K562 treated with DMSO at 1 percent for 24 hours (cell line): ENCODE measurements around the gene LIN37. TPM values are rescaled to one million over a fixed set of nuclear protein-coding genes. Genes with fewer than 3 reads are reported as not detected.

Source experiments
- total RNA-seq: library from RNA; unstranded; fragments of 300-600 nt; gene quantifications from 2 replicates; pipeline ENCODE4 v1.2.3, GENCODE V29; 2022; ENCODE audit warnings: low read depth; ENCODE audit not compliant: insufficient read depth

Gene LIN37, protein sequence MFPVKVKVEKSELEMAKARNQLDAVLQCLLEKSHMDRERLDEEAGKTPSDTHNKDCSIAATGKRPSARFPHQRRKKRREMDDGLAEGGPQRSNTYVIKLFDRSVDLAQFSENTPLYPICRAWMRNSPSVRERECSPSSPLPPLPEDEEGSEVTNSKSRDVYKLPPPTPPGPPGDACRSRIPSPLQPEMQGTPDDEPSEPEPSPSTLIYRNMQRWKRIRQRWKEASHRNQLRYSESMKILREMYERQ
- total RNA-seq, result 22.5 and 26.8 TPM in 2 replicates

DNA sequence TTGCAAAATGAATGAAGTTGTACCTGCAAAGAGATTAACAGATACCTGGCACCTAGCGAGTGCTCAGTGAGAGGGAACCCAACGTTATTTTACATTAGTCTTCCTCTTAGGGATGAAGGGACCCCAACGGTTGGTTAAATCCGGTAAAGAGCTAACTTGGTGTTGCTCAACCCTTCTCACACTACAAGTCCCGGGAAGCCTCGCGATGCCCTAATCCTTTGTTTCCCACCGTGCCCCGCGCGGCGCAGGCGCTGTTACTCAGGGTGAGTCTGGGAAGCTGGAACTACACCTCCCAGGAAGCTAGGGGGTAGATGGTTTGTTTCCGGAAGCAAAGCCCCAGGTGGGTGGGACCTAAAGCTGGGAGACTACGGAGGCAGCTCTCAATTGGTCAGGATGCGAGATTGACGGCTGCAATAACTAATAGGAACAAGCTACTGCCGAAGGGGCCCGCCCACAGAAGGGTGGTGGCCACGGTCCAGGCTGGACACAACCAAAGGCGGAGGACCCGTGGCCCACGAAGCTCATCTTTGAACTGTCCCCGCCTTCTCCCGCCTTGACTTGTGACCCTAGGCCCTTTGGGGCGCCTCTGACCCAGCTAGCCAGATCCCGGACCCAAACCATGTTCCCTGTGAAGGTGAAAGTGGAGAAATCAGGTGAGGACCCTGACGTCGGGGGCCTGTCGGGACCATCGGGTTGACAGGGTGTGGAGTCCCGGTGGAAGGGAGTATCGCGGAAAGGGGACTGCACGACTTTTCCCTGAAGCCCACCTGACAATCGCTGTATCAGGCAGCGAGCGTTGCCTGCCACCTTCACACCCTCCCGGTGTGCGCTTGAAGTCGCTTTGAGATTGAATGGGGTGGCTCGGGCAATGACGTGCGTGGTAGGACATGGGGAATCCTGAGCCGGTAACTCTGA, at the start of gene LIN37:
Gene LIN37, plus strand, starts transcription at position 471 of the 915 bp plus-strand sequence. Its CDS starts 149 bp downstream, at position 620.

DNA sequence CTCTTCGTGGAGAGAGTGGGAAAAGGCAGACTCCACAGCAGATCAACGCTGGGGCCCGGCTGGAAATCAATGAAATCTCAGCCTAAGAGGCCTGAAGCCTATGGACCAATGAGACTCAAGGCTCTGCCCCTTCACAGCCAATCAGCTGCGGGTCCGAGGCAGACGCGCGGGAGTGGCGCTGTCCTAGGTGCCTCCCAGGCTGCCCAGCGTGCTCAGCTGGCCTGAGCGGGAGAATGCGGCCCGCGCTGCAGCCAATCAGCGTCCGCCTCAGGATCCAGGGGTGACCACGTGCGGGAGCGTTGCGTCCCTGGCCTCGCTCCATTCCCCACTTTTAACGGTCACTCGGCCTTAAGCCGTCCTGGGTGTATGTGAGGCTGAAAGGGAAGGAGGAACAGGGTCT, 44.2 kb upstream of the LIN37 start, which contains the start of gene ZBTB32:
Gene ZBTB32, plus strand, starts transcription at position 341 of the 400 bp plus-strand sequence. CDS start 10,069 bp downstream, outside the sequence.

DNA sequence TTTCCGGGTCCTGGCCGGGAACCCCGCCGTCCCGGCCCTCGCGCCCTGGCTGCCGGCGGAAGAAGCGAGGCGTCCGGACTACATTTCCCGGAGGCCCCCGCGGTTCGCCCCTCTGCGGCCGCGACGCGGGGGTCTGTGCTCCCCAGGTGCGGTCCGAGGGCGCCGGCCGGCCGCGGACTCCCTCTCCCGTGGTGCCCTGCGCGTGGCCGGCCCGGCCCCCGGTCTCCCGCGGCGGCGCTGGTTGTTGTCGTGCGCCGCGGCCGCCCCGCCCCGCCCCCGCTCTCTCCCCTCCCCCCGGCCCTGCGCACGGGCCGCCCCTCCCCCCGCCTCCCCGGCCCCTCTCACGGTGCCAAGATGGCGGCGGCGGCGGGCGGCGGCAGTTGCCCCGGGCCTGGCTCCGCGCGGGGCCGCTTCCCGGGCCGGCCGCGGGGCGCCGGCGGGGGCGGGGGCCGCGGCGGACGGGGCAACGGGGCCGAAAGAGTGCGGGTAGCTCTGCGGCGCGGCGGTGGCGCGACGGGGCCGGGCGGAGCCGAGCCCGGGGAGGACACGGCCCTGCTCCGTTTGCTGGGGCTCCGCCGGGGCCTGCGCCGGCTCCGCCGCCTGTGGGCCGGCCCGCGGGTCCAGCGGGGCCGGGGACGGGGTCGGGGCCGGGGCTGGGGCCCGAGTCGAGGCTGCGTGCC, 30.6 kb upstream of the LIN37 start, which contains the start of gene KMT2B:
Gene KMT2B, plus strand, starts transcription at position 339 of the 680 bp plus-strand sequence. Its CDS starts 16 bp downstream, at position 355.

DNA sequence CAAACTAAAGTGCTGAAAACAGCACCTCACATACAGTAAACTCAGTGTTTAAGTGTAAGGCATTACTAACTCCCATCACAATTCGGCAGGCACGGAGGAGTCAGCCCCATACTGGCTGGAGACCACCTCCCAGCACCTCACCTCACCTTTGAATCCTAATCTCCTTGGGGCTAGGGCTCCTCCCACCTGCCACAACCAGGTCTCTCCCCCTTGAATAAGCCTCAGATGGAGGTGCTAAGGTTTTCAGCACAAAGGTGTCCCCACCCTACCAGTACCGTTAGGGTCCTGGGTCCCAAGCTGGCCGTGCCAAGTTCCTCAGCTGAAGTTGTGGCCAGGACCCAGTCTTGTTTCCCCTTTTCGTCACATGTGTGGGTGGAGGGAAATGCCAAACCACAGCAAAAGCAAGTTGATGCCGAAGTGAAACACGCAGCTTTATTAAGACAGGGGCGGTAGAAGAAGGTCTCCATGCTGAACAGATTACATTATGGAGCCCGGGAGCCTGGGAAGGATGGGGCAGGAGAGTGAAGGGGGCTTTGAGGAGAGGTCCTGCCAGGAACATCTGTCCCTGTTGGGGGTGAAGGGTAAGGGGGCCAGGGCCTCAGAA, 6.2 kb upstream of the LIN37 start, which contains the start of gene IGFLR1:
Gene IGFLR1, minus strand, starts transcription at position 332 of the 604 bp plus-strand sequence. CDS start 1,272 bp downstream, outside the sequence.

DNA sequence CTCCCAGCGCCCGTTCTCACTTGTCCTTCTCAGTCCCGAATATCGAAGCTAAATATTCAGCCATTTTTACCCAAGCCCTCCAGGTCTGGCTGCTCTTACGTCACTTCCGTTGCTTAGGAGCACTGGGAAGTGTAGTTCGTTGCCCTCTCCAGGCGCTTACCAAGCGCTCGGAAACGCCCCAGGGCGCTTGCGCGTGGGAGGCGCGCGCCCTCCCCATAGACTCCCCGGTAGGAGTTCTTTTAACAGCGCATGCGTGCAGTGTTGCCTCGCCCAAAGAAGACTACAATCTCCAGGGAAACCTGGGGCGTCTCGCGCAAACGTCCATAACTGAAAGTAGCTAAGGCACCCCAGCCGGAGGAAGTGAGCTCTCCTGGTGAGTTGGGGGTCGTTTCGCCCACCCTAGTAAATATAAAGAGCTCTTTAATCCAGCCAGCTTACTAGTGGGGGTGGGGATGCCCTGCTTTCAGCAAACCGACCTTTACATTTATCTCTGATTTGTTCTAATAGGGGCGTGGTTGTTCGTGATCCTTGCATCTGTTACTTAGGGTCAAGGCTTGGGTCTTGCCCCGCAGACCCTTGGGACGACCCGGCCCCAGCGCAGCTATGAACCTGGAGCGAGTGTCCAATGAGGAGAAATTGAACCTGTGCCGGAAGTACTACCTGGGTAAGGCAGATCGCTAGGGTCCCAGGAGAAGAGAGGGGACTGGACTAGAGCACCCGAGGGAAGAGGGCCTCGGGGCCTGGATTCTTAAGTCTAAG, 2.9 kb upstream of the LIN37 start, which contains the start of the genes PSENEN and U2AF1L4:
Gene PSENEN, plus strand, starts transcription at position 324 of the 759 bp plus-strand sequence. Its CDS starts 280 bp downstream, at position 604.
Gene U2AF1L4, minus strand, starts transcription at position 91 of the 759 bp plus-strand sequence. Its CDS starts 27 bp downstream, at position 64.

DNA sequence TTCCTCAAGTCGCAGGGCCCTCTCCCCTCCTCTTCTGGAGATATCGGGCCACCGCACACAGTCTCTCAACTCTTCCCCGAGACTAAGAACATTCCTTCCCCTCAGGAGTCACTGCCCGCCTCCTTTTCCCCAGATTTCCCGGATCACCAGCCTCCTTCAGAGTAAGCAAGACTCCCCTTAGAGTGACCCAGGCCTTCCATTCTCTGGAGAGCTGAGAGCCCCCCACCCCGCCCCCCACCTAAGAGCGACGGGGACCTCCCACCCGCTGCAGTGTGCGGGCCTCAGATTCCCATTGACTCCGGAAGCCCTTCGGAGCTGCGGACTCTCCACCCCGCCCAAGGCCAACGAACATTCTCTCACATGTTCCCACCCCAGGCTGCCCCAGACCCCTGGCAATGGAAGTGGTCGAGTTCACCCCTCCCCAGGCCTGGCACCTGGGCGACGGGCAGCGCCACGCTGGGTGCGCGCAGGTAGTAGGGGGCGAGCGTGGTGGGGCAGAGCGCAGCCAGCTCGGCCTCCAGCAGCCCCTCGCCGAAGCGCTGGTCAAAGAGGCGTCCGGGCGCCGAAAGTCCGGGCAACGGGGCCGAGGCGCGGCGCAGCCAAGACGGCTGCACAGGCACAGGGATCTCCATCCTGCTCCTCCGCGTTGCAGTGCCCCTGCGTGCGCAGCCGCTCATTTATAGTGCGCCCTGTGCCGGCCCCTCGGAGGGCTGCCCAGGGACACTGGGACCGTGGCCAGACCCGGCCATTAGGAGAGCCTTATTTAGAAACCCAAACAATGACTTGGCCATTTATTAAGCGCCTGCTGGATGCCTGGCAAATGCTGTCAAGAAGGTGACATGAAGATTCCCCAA, 8.2 kb downstream of the LIN37 start, which contains the start of gene HSPB6:
Gene HSPB6, minus strand, starts transcription at position 653 of the 854 bp plus-strand sequence. Its CDS starts 21 bp downstream, at position 632.

DNA sequence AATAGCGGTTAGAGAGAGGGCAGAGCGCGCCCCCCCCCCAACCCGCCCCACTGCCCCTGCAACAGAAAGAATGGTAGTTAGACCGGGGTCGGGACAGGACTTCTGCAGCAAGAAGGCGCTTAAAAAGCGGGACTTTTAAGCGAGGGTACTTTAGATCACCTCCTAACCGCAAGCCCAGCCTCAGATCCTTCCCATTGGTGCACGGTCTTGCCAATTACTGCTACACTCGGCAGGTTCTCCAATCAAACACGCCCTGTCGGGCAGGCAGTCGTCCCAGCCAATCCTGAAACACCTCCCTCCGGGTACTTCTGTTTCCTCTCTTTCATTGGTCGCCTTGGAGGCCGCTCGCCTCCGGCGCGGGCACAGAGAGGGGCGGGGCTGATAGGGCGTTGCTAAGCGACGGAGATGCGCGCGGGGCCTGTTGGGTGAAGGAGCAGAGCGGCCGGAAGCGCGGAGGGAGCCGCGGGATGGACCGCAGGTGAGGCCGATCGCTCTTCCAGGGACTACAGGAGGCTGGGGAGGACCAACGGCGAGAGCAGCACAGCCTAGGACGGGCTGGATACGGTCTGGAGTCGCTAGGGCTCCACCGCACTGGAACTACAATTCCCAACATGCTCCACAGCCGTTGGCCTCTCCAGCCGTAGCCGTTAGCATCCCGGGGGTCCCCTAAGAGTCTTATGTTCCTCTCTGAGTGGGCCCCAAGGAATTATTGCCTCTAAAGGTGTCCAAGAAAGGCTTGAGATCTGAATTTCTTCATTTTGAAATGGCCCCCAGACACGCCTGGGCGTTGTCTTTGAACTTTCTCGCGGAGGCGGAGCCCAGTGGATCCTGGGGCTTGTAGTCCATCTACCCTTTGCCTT, 9.6 kb downstream of the LIN37 start, which contains the start of gene PROSER3:
Gene PROSER3, plus strand, starts transcription at position 428 of the 860 bp plus-strand sequence. Its CDS starts 40 bp downstream, at position 468.

DNA sequence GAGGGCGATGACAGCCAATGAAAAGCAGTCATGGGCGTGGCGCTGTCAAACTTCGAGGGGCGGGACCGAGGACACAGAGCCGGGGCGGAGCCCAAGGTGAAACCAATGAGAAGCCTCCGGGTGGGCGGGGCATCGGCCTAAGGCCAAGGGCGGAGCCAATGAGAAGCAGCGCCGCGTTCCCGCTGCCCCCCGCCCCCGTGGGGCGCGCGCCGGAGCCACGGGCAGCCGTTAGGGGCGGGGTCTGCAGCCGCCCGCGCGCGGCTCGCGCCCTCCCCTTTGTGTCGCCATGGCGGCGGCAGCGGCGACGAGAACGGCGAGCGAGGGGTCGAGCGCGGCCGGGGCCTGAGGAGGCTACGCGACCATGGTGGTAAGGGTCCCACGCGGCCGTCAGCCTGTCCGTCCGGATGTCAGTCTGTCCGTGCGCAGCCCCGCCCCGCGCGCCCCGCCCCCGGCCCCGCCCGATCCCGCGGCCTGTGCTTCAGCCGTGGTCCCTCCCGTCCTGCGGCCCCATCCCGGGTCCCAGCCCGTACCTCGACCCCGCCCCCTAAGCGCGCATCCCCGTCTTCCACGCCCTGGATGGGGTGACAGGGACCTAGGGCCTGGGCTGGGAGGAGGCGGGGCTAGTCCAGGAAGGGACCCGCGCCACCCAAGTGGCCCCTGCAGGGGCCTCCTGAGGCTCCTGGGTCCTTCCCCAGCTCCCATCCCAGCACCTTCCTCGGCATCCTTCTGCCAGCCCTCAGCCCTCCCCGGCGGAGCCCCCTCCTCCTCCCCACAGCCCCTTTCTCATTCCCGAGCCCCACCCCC, 27.1 kb downstream of the LIN37 start, which contains the start of gene ARHGAP33:
Gene ARHGAP33, plus strand, starts transcription at position 267 of the 804 bp plus-strand sequence. Its CDS starts 95 bp downstream, at position 362.

Other genes starting within 250 kb of the LIN37 start
- gene DMKN, start 234.9 kb upstream of the LIN37 start, total RNA-seq, result not detected in 2 replicates
- gene SBSN, start 220.3 kb upstream of the LIN37 start, total RNA-seq, result not detected in 2 replicates
- gene GAPDHS, start 215.1 kb upstream of the LIN37 start, total RNA-seq, result not detected in 2 replicates
- gene TMEM147, start 202.9 kb upstream of the LIN37 start, total RNA-seq, result 125 and 126 TPM in 2 replicates
- gene ATP4A, start 184.9 kb upstream of the LIN37 start, total RNA-seq, result not detected in 2 replicates
- not detected in 2 replicates for gene PMIS2, start 162.4 kb upstream of the LIN37 start, total RNA-seq
- gene HAUS5, start 135.8 kb upstream of the LIN37 start, total RNA-seq, result 34.2 and 36.5 TPM in 2 replicates
- 282 and 289 TPM in 2 replicates for gene RBM42, start 119.5 kb upstream of the LIN37 start, total RNA-seq
- gene ETV2, start 106.8 kb upstream of the LIN37 start, total RNA-seq, result 0.63 and 2.9 TPM in 2 replicates
- 1,088 and 1,092 TPM in 2 replicates for gene COX6B1, start 100.3 kb upstream of the LIN37 start, total RNA-seq
- gene UPK1A, start 82.1 kb upstream of the LIN37 start, total RNA-seq, result not detected in 2 replicates
- not detected in 2 replicates for gene ZBTB32, start 44.0 kb upstream of the LIN37 start, total RNA-seq
- gene KMT2B, start 30.6 kb upstream of the LIN37 start, total RNA-seq, result 29.9 and 30.6 TPM in 2 replicates
- 11.4 and 13.6 TPM in 2 replicates for gene IGFLR1, start 6.1 kb upstream of the LIN37 start, total RNA-seq
- gene U2AF1L4, start 3.2 kb upstream of the LIN37 start, total RNA-seq, result 5.4 and 6.3 TPM in 2 replicates
- gene PSENEN, start 2.9 kb upstream of the LIN37 start, total RNA-seq, result 41.2 and 43.3 TPM in 2 replicates
- 1.5 TPM in 1 of 2 replicates, not detected in the other for gene HSPB6, start 8.5 kb downstream of the LIN37 start, total RNA-seq
- 20.6 and 24.1 TPM in 2 replicates for gene PROSER3, start 9.6 kb downstream of the LIN37 start, total RNA-seq
- 5.7 and 6.1 TPM in 2 replicates for gene ARHGAP33, start 27.0 kb downstream of the LIN37 start, total RNA-seq
- gene PRODH2, start 64.3 kb downstream of the LIN37 start, total RNA-seq, result not detected in 2 replicates
- gene NPHS1, start 103.9 kb downstream of the LIN37 start, total RNA-seq, result 2.2 and 2.4 TPM in 2 replicates
- 0.24 TPM in 1 of 2 replicates, not detected in the other for gene KIRREL2, start 108.3 kb downstream of the LIN37 start, total RNA-seq
- gene APLP1, start 120.0 kb downstream of the LIN37 start, total RNA-seq, result 21.4 and 23.2 TPM in 2 replicates
- 6.9 and 7.5 TPM in 2 replicates for gene NFKBID, start 152.0 kb downstream of the LIN37 start, total RNA-seq
- not detected in 2 replicates for gene HCST, start 154.0 kb downstream of the LIN37 start, total RNA-seq
- gene TYROBP, start 159.7 kb downstream of the LIN37 start, total RNA-seq, result 24.5 and 26.3 TPM in 2 replicates
- gene LRFN3, start 187.8 kb downstream of the LIN37 start, total RNA-seq, result 0.32 and 0.80 TPM in 2 replicates
- 65.0 and 68.6 TPM in 2 replicates for gene SDHAF1, start 246.6 kb downstream of the LIN37 start, total RNA-seq